CD8-positive, alpha-beta memory T cell (primary cell): ENCODE measurements around the gene PCDH9. TPM values are rescaled to one million over a fixed set of nuclear protein-coding genes. Genes with fewer than 3 reads are reported as not detected.

Experiments
- CTCF ChIA-PET: fragments of 350-600 bp; sonication (Branson Sonifier 250); formaldehyde crosslinking; loops from one replicate; lab custom pipeline; 2021; ENCODE audit warnings: antibody characterized with exemption; lab: Charles Lee
- POLR2A ChIA-PET: fragments of 350-600 bp; sonication (Branson Sonifier 250); formaldehyde crosslinking; loops from one replicate; lab custom pipeline; 2021; ENCODE audit warnings: antibody characterized with exemption; lab: Charles Lee
- DNase-seq, 5 donors: peaks; one replicate each; pipeline versions ENCODE4 v3.0.0 to v3.0.0-alpha.2; 2020 to 2022; ENCODE audit warnings: mixed read lengths in 1 of 5
- H3K27ac ChIP-seq: one replicate; pipeline ENCODE4 v1.7.0; 2013; ENCODE audit warnings: low read depth, mild to moderate bottlenecking, low read length, moderate library complexity
- H3K27me3 ChIP-seq: 2 replicates; pipeline ENCODE4 v1.7.0; 2013; ENCODE audit warnings: low read length, mild to moderate bottlenecking; ENCODE audit not compliant: insufficient read depth, poor library complexity, severe bottlenecking
- H3K36me3 ChIP-seq: 2 replicates; pipeline ENCODE4 v1.7.0; 2013; ENCODE audit warnings: mild to moderate bottlenecking, low read length, moderate library complexity; ENCODE audit not compliant: insufficient read depth
- H3K4me1 ChIP-seq: 2 replicates; pipeline ENCODE4 v1.7.0; 2013; ENCODE audit warnings: mild to moderate bottlenecking, low read length, moderate library complexity; ENCODE audit not compliant: insufficient read depth
- H3K4me3 ChIP-seq: 2 replicates; pipeline ENCODE4 v1.7.0; 2013; ENCODE audit warnings: mild to moderate bottlenecking, low read length
- H3K9me3 ChIP-seq: 2 replicates; pipeline ENCODE4 v1.7.0; 2013; ENCODE audit warnings: mild to moderate bottlenecking, low read length
- H3K27ac Mint-ChIP-seq, 8 donors: one replicate each; pipeline ENCODE4 v1.8.0; 2020 to 2021; ENCODE audit warnings: mixed read lengths in 8 of 8, mild to moderate bottlenecking in 6 of 8, inconsistent platforms in 3 of 8, moderate library complexity in 3 of 8
- H3K27me3 Mint-ChIP-seq, 2 donors: one replicate each; pipeline ENCODE4 v1.8.0; 2020 to 2021; ENCODE audit warnings: mixed read lengths in 2 of 2, mild to moderate bottlenecking in 1 of 2, moderate library complexity in 1 of 2
- H3K36me3 Mint-ChIP-seq, 3 donors: one replicate each; pipeline ENCODE4 v1.8.0; 2020 to 2021; ENCODE audit warnings: mixed read lengths in 3 of 3, inconsistent platforms in 1 of 3, mild to moderate bottlenecking in 1 of 3
- H3K4me1 Mint-ChIP-seq, 3 donors: one replicate each; pipeline ENCODE4 v1.8.0; 2020 to 2021; ENCODE audit warnings: mixed read lengths in 3 of 3, inconsistent platforms in 1 of 3, mild to moderate bottlenecking in 1 of 3
- H3K4me3 Mint-ChIP-seq, 7 donors: one replicate each; pipeline ENCODE4 v1.8.0; 2020 to 2021; ENCODE audit warnings: mixed read lengths in 7 of 7, mild to moderate bottlenecking in 6 of 7, moderate library complexity in 4 of 7, inconsistent platforms in 2 of 7
- H3K9me3 Mint-ChIP-seq, 5 donors: one replicate each; pipeline ENCODE4 v1.8.0; 2020 to 2022; ENCODE audit warnings: mixed read lengths in 5 of 5, mild to moderate bottlenecking in 3 of 5, moderate library complexity in 2 of 5, inconsistent platforms in 1 of 5
- polyA plus RNA-seq: library from polyadenylated mRNA; unstranded; fragments of 300-500 nt; fragmentation: Illumina TruSeq; gene quantifications from one replicate; pipeline ENCODE4 v1.2.3, GENCODE V29; 2021
- total RNA-seq, 2 experiments: library from RNA; stranded (reverse); gene quantifications; one replicate each; pipeline ENCODE4 v1.2.3, GENCODE V29; 2021

Gene PCDH9
- total and polyA plus RNA-seq, 3 experiments from 2014 or later, result 0.09 to 0.21 (median 0.16) TPM

GRCh38 chr13:66914155-66914554 is 316.0 kb downstream of the PCDH9 start:
- Mint-ChIP-seq H3K4me1 (no peaks in the 10 kb centered on the region), H3K27me3 (no peaks in the 10 kb centered on the region), H3K36me3 (no peaks in the 10 kb centered on the region), H3K9me3 (peaks cover 2 to 13% (median 6%) of the 10 kb centered on the region in 5 donors), H3K27ac (no peak overlapping the region), H3K4me3 (no peak overlapping the region)
- ChIA-PET CTCF (no interaction called here), POLR2A (no interaction called here)
- Histone ChIP-seq H3K27me3 (no peaks in the 10 kb centered on the region), H3K4me3 (no peak overlapping the region), H3K36me3 (no peaks in the 10 kb centered on the region), H3K4me1 (no peaks in the 10 kb centered on the region), H3K27ac (no peak overlapping the region), H3K9me3 (no peaks in the 10 kb centered on the region)
- DNase-seq, result no peak

- Histone ChIP-seq H3K27me3 (no peaks in the 10 kb centered on the region), H3K4me1 (no peaks in the 10 kb centered on the region), H3K4me3 (no peak overlapping the region), H3K36me3 (no peaks in the 10 kb centered on the region), H3K27ac (no peak overlapping the region), H3K9me3 (no peaks in the 10 kb centered on the region)
- POLR2A ChIA-PET, result no interaction called here
- CTCF ChIA-PET, result no interaction called here
- H3K27me3 Mint-ChIP-seq, result no peaks in the 10 kb centered on the region
- H3K4me3 Mint-ChIP-seq, result no peak overlapping the region
- peaks cover 2 to 13% (median 5%) of the 10 kb centered on the region in 5 donors for H3K9me3 Mint-ChIP-seq
- no peak for DNase-seq
- H3K4me1 Mint-ChIP-seq, result no peaks in the 10 kb centered on the region
- H3K27ac Mint-ChIP-seq, result no peak overlapping the region
- no peaks in the 10 kb centered on the region for H3K36me3 Mint-ChIP-seq
Measured at GRCh38 chr13:66911411-66911939, 318.7 kb downstream of the PCDH9 start.

GRCh38 chr13:66899955-66900354 is 330.2 kb downstream of the PCDH9 start:
- H3K36me3 ChIP-seq, result no peaks in the 10 kb centered on the region
- no peaks in the 10 kb centered on the region for H3K27me3 ChIP-seq
- H3K9me3 Mint-ChIP-seq, result peaks cover 2 to 19% (median 6%) of the 10 kb centered on the region in 5 donors
- no peaks in the 10 kb centered on the region for H3K9me3 ChIP-seq
- H3K36me3 Mint-ChIP-seq, result no peaks in the 10 kb centered on the region
- no peaks in the 10 kb centered on the region for H3K27me3 Mint-ChIP-seq
- no peak overlapping the region for H3K4me3 Mint-ChIP-seq
- H3K4me1 Mint-ChIP-seq, result no peaks in the 10 kb centered on the region
- CTCF ChIA-PET, result no interaction called here
- no peak overlapping the region for H3K27ac ChIP-seq
- no peak overlapping the region for H3K4me3 ChIP-seq
- H3K4me1 ChIP-seq, result no peaks in the 10 kb centered on the region
- POLR2A ChIA-PET, result no interaction called here
- no peak overlapping the region for H3K27ac Mint-ChIP-seq
- DNase-seq, result no peak

- no peaks in the 10 kb centered on the region for H3K4me1 ChIP-seq
- H3K36me3 Mint-ChIP-seq, result no peaks in the 10 kb centered on the region
- H3K36me3 ChIP-seq, result no peaks in the 10 kb centered on the region
- CTCF ChIA-PET, result no interaction called here
- DNase-seq, result no peak
- no peaks in the 10 kb centered on the region for H3K27me3 ChIP-seq
- H3K27ac ChIP-seq, result no peak overlapping the region
- H3K9me3 ChIP-seq, result no peaks in the 10 kb centered on the region
- POLR2A ChIA-PET, result no interaction called here
- no peak overlapping the region for H3K4me3 Mint-ChIP-seq
- H3K4me1 Mint-ChIP-seq, result no peaks in the 10 kb centered on the region
- H3K27me3 Mint-ChIP-seq, result no peaks in the 10 kb centered on the region
- H3K27ac Mint-ChIP-seq, result no peak overlapping the region
- no peak overlapping the region for H3K4me3 ChIP-seq
- peaks cover 2 to 19% (median 6%) of the 10 kb centered on the region in 5 donors for H3K9me3 Mint-ChIP-seq
Measured at GRCh38 chr13:66896933-66897332, 333.2 kb downstream of the PCDH9 start.

DNA sequence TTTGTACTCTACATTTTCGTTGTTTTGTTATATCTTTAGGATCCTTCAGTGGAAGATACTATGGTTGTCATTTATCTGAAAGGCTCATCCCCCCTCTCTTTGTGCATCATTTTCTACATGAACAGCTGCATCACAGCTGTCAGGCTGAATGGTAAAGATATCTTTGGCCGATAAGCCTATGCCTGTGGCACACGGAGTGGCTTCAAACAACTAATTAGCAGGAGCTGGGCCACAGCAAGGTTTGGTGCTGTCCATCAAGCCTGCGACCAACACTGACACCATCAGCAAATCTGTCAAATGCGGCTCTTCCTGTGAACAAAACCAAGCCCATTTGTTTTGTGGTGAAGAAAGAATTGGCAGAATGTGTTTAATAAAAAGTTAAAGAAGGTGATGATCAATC is 334.4 kb downstream of the PCDH9 start:
- Histone ChIP-seq H3K27ac (no peak overlapping the region), H3K4me3 (no peak overlapping the region), H3K27me3 (no peaks in the 10 kb centered on the region), H3K36me3 (no peaks in the 10 kb centered on the region), H3K4me1 (no peaks in the 10 kb centered on the region), H3K9me3 (no peaks in the 10 kb centered on the region)
- Mint-ChIP-seq H3K27ac (no peak overlapping the region), H3K27me3 (no peaks in the 10 kb centered on the region), H3K4me3 (no peak overlapping the region), H3K36me3 (no peaks in the 10 kb centered on the region), H3K4me1 (no peaks in the 10 kb centered on the region), H3K9me3 (peaks cover 2 to 19% (median 6%) of the 10 kb centered on the region in 5 donors)
- POLR2A ChIA-PET, result no interaction called here
- no peak for DNase-seq
- CTCF ChIA-PET, result no interaction called here

DNA sequence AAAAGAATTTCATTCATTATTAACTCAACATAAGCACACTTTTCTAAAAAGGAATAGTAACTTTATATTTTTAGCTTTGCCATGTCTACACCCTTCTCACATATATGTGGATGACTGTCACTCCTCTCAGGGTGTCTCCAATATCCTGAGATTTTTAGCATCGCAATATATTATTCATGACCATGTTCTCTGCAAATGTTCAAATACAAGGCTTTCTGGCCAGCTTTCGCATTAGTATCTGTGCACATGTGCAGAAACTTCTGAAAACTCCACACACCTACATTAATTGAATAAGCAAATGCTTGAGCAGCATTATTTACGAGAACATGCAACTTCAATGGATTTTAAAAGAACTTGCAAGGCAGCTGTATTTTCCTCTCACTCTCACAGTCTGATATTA is 334.8 kb downstream of the PCDH9 start:
- POLR2A ChIA-PET, result no interaction called here
- Histone ChIP-seq H3K27me3 (no peaks in the 10 kb centered on the region), H3K9me3 (no peaks in the 10 kb centered on the region), H3K4me1 (no peaks in the 10 kb centered on the region), H3K36me3 (no peaks in the 10 kb centered on the region), H3K4me3 (no peak overlapping the region), H3K27ac (no peak overlapping the region)
- Mint-ChIP-seq H3K27me3 (no peaks in the 10 kb centered on the region), H3K36me3 (no peaks in the 10 kb centered on the region), H3K27ac (no peak overlapping the region), H3K9me3 (peaks cover 2 to 16% (median 6%) of the 10 kb centered on the region in 5 donors), H3K4me1 (no peaks in the 10 kb centered on the region), H3K4me3 (no peak overlapping the region)
- no peak for DNase-seq
- CTCF ChIA-PET, result no interaction called here

DNA sequence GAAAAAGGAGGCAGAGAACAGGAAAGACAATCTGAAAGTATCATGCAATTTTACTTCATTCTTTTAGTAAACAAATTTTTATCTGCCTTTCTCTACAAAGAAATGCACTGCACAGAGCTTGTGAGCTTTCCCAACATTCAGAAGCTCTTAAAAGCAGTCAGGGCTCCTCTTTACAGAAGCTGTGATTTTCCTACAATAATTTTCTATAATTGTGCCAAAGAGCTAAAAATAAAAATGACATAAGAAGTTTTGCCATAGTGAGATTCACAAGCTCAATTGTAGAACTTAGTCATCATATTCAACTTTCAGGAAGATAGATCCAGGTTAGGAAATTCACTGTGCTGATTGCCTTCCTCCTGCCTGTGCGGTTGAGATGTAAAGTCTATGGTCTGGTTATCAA is 341.4 kb downstream of the PCDH9 start:
- Mint-ChIP-seq H3K9me3 (peaks cover 0 to 11% (median 7%) of the 10 kb centered on the region in 5 donors), H3K4me3 (no peak overlapping the region), H3K4me1 (no peaks in the 10 kb centered on the region), H3K27me3 (no peaks in the 10 kb centered on the region), H3K36me3 (peaks cover 0 to 2% (median 0%) of the 10 kb centered on the region in 3 donors), H3K27ac (no peak overlapping the region)
- no peaks in the 10 kb centered on the region for H3K4me1 ChIP-seq
- H3K27me3 ChIP-seq, result no peaks in the 10 kb centered on the region
- H3K27ac ChIP-seq, result no peak overlapping the region
- H3K9me3 ChIP-seq, result no peaks in the 10 kb centered on the region
- no peaks in the 10 kb centered on the region for H3K36me3 ChIP-seq
- no peak for DNase-seq
- ChIA-PET POLR2A (no interaction called here), CTCF (no interaction called here)
- H3K4me3 ChIP-seq, result no peak overlapping the region

- Mint-ChIP-seq H3K36me3 (peaks cover 0 to 2% (median 0%) of the 10 kb centered on the region in 3 donors), H3K4me1 (no peaks in the 10 kb centered on the region), H3K9me3 (peaks cover 3 to 15% (median 7%) of the 10 kb centered on the region in 5 donors), H3K27ac (no peak overlapping the region), H3K27me3 (no peaks in the 10 kb centered on the region), H3K4me3 (no peak overlapping the region)
- H3K27me3 ChIP-seq, result no peaks in the 10 kb centered on the region
- no peaks in the 10 kb centered on the region for H3K9me3 ChIP-seq
- no peaks in the 10 kb centered on the region for H3K4me1 ChIP-seq
- H3K27ac ChIP-seq, result no peak overlapping the region
- no peak overlapping the region for H3K4me3 ChIP-seq
- ChIA-PET POLR2A (no interaction called here), CTCF (no interaction called here)
- H3K36me3 ChIP-seq, result no peaks in the 10 kb centered on the region
- no peak for DNase-seq
Measured at GRCh38 chr13:66887088-66887487, 343.0 kb downstream of the PCDH9 start.
